Naive thymus-derived CD8-positive, alpha-beta T cell (primary cell): ENCODE measurements around the gene UNC80. TPM values are rescaled to one million over a fixed set of nuclear protein-coding genes. Genes with fewer than 3 reads are reported as not detected.

Experiments used
- ATAC-seq, 2 donors: fragments of 150-1000 bp; cut with Tn5 transposase in 1 of 2; sonication (Bioruptor Pico), chemical (Tn5 transposase) in 1 of 2; 1 replicate in 1 of 2; 2 replicates in 1 of 2; pipeline ENCODE4 v1.10.0; 2021; ENCODE audit warnings: mild to moderate bottlenecking in 2 of 2, moderate library complexity in 2 of 2
- POLR2A ChIA-PET: fragments of 350-600 bp; sonication (Branson Sonifier 250); formaldehyde crosslinking; loops from one replicate; lab custom pipeline; 2021; ENCODE audit warnings: antibody characterized with exemption; lab: Charles Lee
- DNase-seq, 10 donors: peaks; one replicate each; pipeline versions ENCODE4 v3.0.0 to v3.0.0-alpha.2; 2020 to 2022
- H3K27ac Mint-ChIP-seq, 10 donors: one replicate each; pipeline ENCODE4 v1.8.0; 2020 to 2022; ENCODE audit warnings: mild to moderate bottlenecking in 10 of 10, mixed read lengths in 10 of 10, moderate library complexity in 4 of 10, inconsistent platforms in 1 of 10
- H3K27me3 Mint-ChIP-seq, 5 donors: one replicate each; pipeline ENCODE4 v1.8.0; 2021 to 2022; ENCODE audit warnings: mixed read lengths in 5 of 5
- H3K36me3 Mint-ChIP-seq, 3 donors: one replicate each; pipeline ENCODE4 v1.8.0; 2020 to 2022; ENCODE audit warnings: mixed read lengths in 3 of 3, mild to moderate bottlenecking in 2 of 3, inconsistent platforms in 1 of 3
- H3K4me1 Mint-ChIP-seq, 4 donors: one replicate each; pipeline ENCODE4 v1.8.0; 2021 to 2022; ENCODE audit warnings: mixed read lengths in 4 of 4
- H3K4me3 Mint-ChIP-seq, 10 donors: one replicate each; pipeline ENCODE4 v1.8.0; 2020 to 2022; ENCODE audit warnings: mild to moderate bottlenecking in 10 of 10, mixed read lengths in 10 of 10, moderate library complexity in 6 of 10, inconsistent platforms in 1 of 10
- H3K9me3 Mint-ChIP-seq, 9 donors: one replicate each; pipeline ENCODE4 v1.8.0; 2020 to 2022; ENCODE audit warnings: mixed read lengths in 9 of 9, mild to moderate bottlenecking in 3 of 9, inconsistent platforms in 1 of 9, moderate library complexity in 1 of 9
- polyA plus RNA-seq, 3 donors: library from polyadenylated mRNA; unstranded; fragments of 300-500 nt; fragmentation: Illumina TruSeq; gene quantifications; one replicate each; pipeline ENCODE4 v1.2.3, GENCODE V29; 2021
- total RNA-seq, 8 experiments: library from RNA in 2 of 8; stranded (reverse) in 2 of 8; gene quantifications; one replicate each; pipeline ENCODE4 v1.2.3 and lab custom pipeline; 2021 to 2026

The UNC80 gene
- total and polyA plus RNA-seq, 5 experiments from 2014 or later, result not detected

GRCh38 chr2:209875270-209875669, 103.6 kb downstream of the UNC80 start:
- Mint-ChIP-seq H3K36me3 (no peaks in the 10 kb centered on the region), H3K4me3 (no peak overlapping the region), H3K4me1 (no peaks in the 10 kb centered on the region), H3K27ac (no peak overlapping the region), H3K9me3 (peaks cover 0 to 1% (median 0%) of the 10 kb centered on the region in 9 donors), H3K27me3 (peaks cover 0 to 20% (median 3%) of the 10 kb centered on the region in 5 donors)
- DNase-seq (no peak), ATAC-seq (no peak)
- POLR2A ChIA-PET, result no interaction called here

- H3K36me3 Mint-ChIP-seq, result no peaks in the 10 kb centered on the region
- H3K9me3 Mint-ChIP-seq, result peaks cover 0 to 1% (median 0%) of the 10 kb centered on the region in 9 donors
- no peaks in the 10 kb centered on the region for H3K4me1 Mint-ChIP-seq
- H3K27me3 Mint-ChIP-seq, result peaks cover 0 to 20% (median 3%) of the 10 kb centered on the region in 5 donors
- DNase-seq (no peak), ATAC-seq (no peak)
- no peak overlapping the region for H3K27ac Mint-ChIP-seq
- no peak overlapping the region for H3K4me3 Mint-ChIP-seq
- POLR2A ChIA-PET, result no interaction called here
These were observed 104.6 kb downstream of the UNC80 start for GRCh38 chr2:209876211-209876610.

DNA sequence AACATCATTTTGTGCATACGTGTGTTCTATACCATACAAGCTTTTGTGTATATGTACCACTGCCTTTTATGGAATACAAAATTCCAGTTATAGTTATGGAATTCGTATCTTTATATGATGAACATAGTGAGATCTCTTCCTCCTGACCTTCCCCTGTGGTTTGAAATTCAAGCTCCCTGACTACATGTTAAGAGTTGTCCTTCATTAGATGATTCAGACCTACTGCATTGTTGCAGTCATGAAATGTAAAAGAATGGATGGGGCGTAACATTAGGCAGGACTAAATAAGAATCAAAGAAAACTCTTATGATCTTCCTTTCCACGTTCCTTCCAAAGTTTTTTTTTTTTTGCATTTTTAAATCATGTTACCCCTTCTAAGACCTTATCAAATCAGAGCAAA, 107.1 kb downstream of the UNC80 start:
- Mint-ChIP-seq H3K4me3 (no peak overlapping the region), H3K27me3 (peaks cover 0 to 20% (median 4%) of the 10 kb centered on the region in 5 donors), H3K9me3 (peaks cover 0 to 1% (median 0%) of the 10 kb centered on the region in 9 donors), H3K27ac (no peak overlapping the region), H3K36me3 (no peaks in the 10 kb centered on the region), H3K4me1 (no peaks in the 10 kb centered on the region)
- DNase-seq (no peak), ATAC-seq (no peak)
- POLR2A ChIA-PET, result no interaction called here

DNA sequence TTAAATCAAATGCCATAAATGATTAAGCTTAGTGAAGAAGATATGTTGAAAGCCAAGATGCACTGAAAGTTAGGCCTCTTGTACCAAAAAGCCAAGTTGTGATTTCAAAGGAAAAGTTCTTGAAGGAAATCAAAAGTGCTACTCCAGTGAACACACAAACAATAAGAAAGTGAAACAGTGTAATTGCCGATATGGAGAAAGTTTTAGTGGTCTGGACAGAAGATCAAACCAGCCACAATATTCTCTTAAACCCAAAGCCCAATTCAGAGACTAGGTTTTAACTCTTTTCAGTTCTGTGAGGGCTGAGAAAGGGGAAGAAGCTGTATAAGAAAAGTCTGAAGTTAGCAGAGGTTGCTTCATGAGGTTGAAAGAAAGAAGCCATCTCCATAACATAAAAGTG, 129.0 kb downstream of the UNC80 start:
- no peak for DNase-seq
- no peak overlapping the region for H3K27ac Mint-ChIP-seq
- POLR2A ChIA-PET, result no interaction called here
- H3K27me3 Mint-ChIP-seq, result peaks cover 2 to 12% (median 5%) of the 10 kb centered on the region in 5 donors
- no peaks in the 10 kb centered on the region for H3K4me1 Mint-ChIP-seq
- no peak for ATAC-seq
- no peaks in the 10 kb centered on the region for H3K36me3 Mint-ChIP-seq
- H3K9me3 Mint-ChIP-seq, result no peaks in the 10 kb centered on the region
- no peak overlapping the region for H3K4me3 Mint-ChIP-seq

DNA sequence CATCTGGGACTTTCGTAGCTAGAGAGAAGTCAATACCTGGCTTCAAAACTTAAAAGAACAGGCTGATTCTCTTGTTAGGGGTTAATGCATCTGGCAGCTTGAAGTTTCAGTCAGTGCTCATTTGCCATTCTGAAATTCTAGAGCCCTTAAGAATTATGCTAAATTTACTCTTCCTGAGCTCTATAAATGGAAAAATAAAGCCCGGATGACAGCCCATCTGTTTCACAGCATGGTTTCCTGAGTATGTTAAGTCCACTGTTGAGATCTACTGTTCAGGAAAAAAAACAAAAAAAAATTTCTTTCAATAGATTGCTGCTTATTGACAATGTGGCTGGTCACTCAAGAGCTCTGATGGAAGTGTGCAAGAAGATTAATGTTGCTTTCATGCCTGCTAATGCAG, 129.5 kb downstream of the UNC80 start:
- no peak overlapping the region for H3K27ac Mint-ChIP-seq
- ATAC-seq, result no peak
- H3K27me3 Mint-ChIP-seq, result peaks cover 2 to 12% (median 5%) of the 10 kb centered on the region in 5 donors
- H3K4me3 Mint-ChIP-seq, result no peak overlapping the region
- H3K9me3 Mint-ChIP-seq, result no peaks in the 10 kb centered on the region
- no peaks in the 10 kb centered on the region for H3K36me3 Mint-ChIP-seq
- DNase-seq, result no peak
- H3K4me1 Mint-ChIP-seq, result no peaks in the 10 kb centered on the region
- POLR2A ChIA-PET, result no interaction called here

DNA sequence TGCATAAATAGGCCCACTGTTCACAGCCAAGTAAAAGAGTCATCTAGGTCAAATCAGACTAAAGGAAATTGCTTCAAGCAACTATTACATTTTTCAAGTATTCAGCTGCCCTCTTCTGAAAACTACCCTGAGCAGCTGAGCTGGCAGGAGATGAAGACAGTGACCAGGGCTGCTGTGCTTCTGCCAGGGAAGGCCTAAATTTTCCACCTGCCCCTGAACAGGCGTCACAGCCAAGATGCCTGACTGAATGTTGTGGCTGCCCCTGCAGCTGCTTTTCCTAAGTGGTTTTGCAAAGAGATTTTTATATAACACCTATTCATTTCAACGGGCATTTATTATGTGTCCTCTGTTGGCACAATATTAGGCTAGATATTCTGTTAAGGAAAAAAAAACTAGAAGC, 134.1 kb downstream of the UNC80 start:
- ATAC-seq (no peak), DNase-seq (no peak)
- Mint-ChIP-seq H3K36me3 (no peaks in the 10 kb centered on the region), H3K27ac (no peak overlapping the region), H3K9me3 (peaks cover 0 to 4% (median 0%) of the 10 kb centered on the region in 9 donors), H3K4me1 (no peaks in the 10 kb centered on the region), H3K27me3 (peaks cover 2 to 4% (median 3%) of the 10 kb centered on the region in 5 donors), H3K4me3 (no peak overlapping the region)
- POLR2A ChIA-PET, result no interaction called here

GRCh38 chr2:209907746-209908145, 136.1 kb downstream of the UNC80 start:
- POLR2A ChIA-PET, result no interaction called here
- peaks cover 0 to 3% (median 1%) of the 10 kb centered on the region in 5 donors for H3K27me3 Mint-ChIP-seq
- peaks cover 0 to 4% (median 0%) of the 10 kb centered on the region in 9 donors for H3K9me3 Mint-ChIP-seq

DNA sequence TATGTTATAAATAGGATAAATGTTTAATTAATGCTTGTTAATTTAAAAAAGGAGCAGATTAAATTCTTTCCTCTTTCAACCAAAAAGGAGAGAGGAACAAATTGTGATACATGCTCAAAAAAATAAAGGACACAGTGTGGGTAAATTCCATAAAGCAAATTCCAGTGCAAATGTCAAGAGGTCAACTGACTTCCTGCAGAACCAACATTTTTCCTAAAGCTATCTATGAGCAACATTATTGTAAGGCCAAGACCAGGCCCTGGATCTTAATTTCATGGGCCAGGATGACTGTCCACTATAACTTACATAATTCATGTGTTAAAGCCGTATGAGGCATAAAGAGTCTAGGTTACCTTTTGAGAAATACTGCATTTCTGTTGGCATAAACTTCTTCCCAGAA, 136.9 kb downstream of the UNC80 start:
- H3K4me3 Mint-ChIP-seq, result no peak overlapping the region
- peaks cover 0 to 4% (median 0%) of the 10 kb centered on the region in 9 donors for H3K9me3 Mint-ChIP-seq
- no peaks in the 10 kb centered on the region for H3K36me3 Mint-ChIP-seq
- no peak overlapping the region for H3K27ac Mint-ChIP-seq
- POLR2A ChIA-PET, result no interaction called here
- DNase-seq (no peak), ATAC-seq (no peak)
- no peaks in the 10 kb centered on the region for H3K4me1 Mint-ChIP-seq
- H3K27me3 Mint-ChIP-seq, result peaks cover 0 to 3% (median 1%) of the 10 kb centered on the region in 5 donors

More at GRCh38 chr2:209907746-209908145, 136.1 kb downstream of the UNC80 start:
- H3K4me3 Mint-ChIP-seq, result no peak overlapping the region
- DNase-seq (no peak), ATAC-seq (no peak)
- H3K4me1 Mint-ChIP-seq, result no peaks in the 10 kb centered on the region
- H3K36me3 Mint-ChIP-seq, result no peaks in the 10 kb centered on the region
- no peak overlapping the region for H3K27ac Mint-ChIP-seq

DNA sequence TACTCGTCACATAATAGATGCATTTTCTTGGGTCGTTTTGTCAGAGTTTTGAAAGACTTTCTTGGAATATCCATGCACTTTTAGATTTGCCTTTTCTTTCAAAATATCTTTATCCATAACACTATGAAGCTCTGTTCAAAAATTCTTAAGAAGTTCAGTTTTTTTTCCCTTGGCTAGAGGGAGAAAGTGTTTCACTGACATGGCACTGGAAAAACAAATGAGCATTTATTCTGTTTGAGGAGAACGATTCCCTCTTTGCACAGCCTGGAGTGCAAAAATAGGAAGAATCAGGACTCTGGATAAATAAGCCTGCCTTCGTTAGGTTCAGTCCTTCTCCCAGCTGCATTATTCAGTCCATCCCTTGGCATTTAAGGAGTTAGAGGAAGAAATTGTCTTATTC, 139.9 kb downstream of the UNC80 start:
- DNase-seq, result no peak
- H3K4me1 Mint-ChIP-seq, result no peaks in the 10 kb centered on the region
- H3K36me3 Mint-ChIP-seq, result no peaks in the 10 kb centered on the region
- H3K9me3 Mint-ChIP-seq, result peaks cover 0 to 4% (median 0%) of the 10 kb centered on the region in 9 donors
- no peak overlapping the region for H3K4me3 Mint-ChIP-seq
- POLR2A ChIA-PET, result no interaction called here
- no peak overlapping the region for H3K27ac Mint-ChIP-seq
- no peak for ATAC-seq
- H3K27me3 Mint-ChIP-seq, result peaks cover 0 to 10% (median 9%) of the 10 kb centered on the region in 5 donors

GRCh38 chr2:209913786-209914345, 142.2 kb downstream of the UNC80 start:
- no peak overlapping the region for H3K4me3 Mint-ChIP-seq
- no peaks in the 10 kb centered on the region for H3K4me1 Mint-ChIP-seq
- DNase-seq (no peak), ATAC-seq (no peak)
- POLR2A ChIA-PET, result no interaction called here
- peaks cover 2 to 15% (median 9%) of the 10 kb centered on the region in 5 donors for H3K27me3 Mint-ChIP-seq
- H3K9me3 Mint-ChIP-seq, result peaks cover 0 to 4% (median 0%) of the 10 kb centered on the region in 9 donors
- H3K36me3 Mint-ChIP-seq, result no peaks in the 10 kb centered on the region
- no peak overlapping the region for H3K27ac Mint-ChIP-seq

DNA sequence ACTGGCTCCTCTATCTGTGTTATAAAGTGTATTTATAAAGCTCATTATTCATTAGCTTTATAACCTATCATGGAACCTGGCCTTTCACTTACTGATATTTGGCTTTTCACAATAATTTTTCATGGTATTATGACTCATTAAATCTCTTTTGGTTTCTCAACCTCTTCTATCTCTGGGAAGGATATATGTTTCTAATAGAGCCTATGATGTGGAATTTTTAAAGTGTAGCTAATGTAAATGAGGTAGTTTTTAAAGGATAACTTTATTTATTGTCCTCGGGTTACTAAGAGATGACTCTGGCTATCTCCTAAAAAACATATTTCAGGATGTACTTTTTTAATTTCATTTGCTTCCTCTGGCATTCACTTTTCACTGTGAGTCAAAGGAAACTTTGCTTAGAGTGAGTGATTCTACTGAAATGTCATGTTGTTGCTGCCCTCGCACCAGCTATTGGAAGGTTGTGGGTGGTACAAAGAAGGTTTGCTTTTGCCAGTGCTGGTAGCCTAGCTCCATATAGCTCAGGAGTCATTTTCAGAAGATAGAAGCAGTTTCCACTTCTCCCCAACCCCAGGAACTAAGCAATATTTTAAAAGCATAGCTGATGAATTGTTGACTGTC, 145.6 kb downstream of the UNC80 start:
- H3K9me3 Mint-ChIP-seq, result no peaks in the 10 kb centered on the region
- H3K4me3 Mint-ChIP-seq, result no peak overlapping the region
- ATAC-seq (no peak), DNase-seq (no peak)
- H3K36me3 Mint-ChIP-seq, result no peaks in the 10 kb centered on the region
- H3K4me1 Mint-ChIP-seq, result no peaks in the 10 kb centered on the region
- peaks cover 5 to 16% (median 9%) of the 10 kb centered on the region in 5 donors for H3K27me3 Mint-ChIP-seq
- H3K27ac Mint-ChIP-seq, result no peak overlapping the region
- POLR2A ChIA-PET, result no interaction called here

- Mint-ChIP-seq H3K27ac (no peak overlapping the region), H3K4me3 (no peak overlapping the region), H3K36me3 (no peaks in the 10 kb centered on the region), H3K27me3 (peaks cover 5 to 16% (median 9%) of the 10 kb centered on the region in 5 donors), H3K4me1 (no peaks in the 10 kb centered on the region), H3K9me3 (no peaks in the 10 kb centered on the region)
- no peak for ATAC-seq
- POLR2A ChIA-PET, result no interaction called here
- DNase-seq, result no peak
These were observed 146.6 kb downstream of the UNC80 start for GRCh38 chr2:209918251-209918650.

DNA sequence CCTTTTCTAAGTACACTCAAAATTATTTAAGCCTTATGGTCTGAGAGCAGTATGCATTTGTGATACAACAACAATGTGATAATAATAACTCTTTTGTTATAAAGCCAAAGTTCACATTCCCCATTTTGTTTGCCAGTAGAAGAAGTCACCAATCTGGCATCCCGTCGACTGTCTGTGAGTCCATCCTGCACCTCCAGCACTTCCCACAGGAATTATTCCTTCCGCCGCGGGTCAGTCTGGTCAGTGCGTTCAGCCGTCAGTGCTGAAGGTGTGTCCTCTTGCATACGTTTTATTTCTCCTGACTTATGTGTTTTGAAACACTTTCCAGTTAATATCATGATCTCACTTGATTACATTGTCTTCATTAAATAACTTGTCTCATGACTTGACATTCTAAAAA, 150.5 kb downstream of the UNC80 start:
- H3K27me3 Mint-ChIP-seq, result peaks cover 3 to 26% (median 7%) of the 10 kb centered on the region in 5 donors
- no peaks in the 10 kb centered on the region for H3K36me3 Mint-ChIP-seq
- no peak for DNase-seq
- H3K4me1 Mint-ChIP-seq, result no peaks in the 10 kb centered on the region
- ATAC-seq, result no peak
- POLR2A ChIA-PET, result no interaction called here
- no peak overlapping the region for H3K4me3 Mint-ChIP-seq
- no peaks in the 10 kb centered on the region for H3K9me3 Mint-ChIP-seq
- no peak overlapping the region for H3K27ac Mint-ChIP-seq

DNA sequence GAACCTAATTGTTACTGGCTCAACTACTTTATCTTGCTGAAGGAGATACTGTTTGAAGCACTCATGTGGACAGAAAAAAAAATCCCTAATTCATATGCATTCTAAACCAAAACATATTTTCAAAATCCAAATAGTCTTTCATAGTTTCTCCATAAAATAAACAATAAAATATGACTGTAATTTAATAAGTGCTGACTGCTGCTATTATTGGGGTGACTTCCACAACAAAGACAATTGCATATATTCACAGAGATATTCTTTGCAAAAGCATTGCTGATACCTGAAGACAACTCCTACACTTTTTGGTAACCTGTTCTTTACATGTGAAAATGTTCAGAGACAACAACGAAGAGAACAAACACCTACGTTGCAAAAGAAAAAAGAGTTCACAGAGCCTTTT, 157.7 kb downstream of the UNC80 start:
- H3K4me1 Mint-ChIP-seq, result no peaks in the 10 kb centered on the region
- no peaks in the 10 kb centered on the region for H3K36me3 Mint-ChIP-seq
- ATAC-seq, result no peak
- DNase-seq, result no peak
- no peak overlapping the region for H3K27ac Mint-ChIP-seq
- H3K9me3 Mint-ChIP-seq, result no peaks in the 10 kb centered on the region
- no peak overlapping the region for H3K4me3 Mint-ChIP-seq
- H3K27me3 Mint-ChIP-seq, result peaks cover 5 to 39% (median 10%) of the 10 kb centered on the region in 5 donors
- POLR2A ChIA-PET, result no interaction called here
